Activated gamma-delta T cell treated with anti-CD3 and anti-CD28 coated beads, Interleukin-2, amount 50 U/mL, for 16 hours (primary cell): Measurements from ENCODE around the gene ATP5PD.

Experiments
- DNase-seq: peaks from one replicate; pipeline ENCODE4 v3.0.0-alpha.2; 2020; ENCODE audit warnings: low read depth

ATP5PD gene

DNA sequence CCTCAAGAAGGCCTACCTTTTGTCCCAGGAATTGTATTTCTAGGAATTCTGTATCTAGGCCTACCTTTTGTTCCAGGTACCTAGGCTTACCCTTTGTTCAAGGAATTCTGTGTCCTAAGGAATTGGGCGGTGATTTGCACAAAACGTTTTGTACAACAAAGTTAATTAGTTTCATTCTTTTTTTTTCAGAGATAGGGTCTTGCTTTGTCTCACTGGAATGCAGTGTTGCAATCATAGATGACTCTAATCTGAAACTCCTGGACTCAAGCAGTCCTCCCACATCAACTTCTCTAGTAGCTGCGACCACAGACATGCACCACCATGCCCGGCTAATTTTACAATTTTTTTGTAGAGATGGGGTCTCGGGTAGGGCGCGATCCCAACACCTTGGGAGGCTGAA lies 52.3 kb downstream of the ATP5PD start:
- no peak for DNase-seq

DNA sequence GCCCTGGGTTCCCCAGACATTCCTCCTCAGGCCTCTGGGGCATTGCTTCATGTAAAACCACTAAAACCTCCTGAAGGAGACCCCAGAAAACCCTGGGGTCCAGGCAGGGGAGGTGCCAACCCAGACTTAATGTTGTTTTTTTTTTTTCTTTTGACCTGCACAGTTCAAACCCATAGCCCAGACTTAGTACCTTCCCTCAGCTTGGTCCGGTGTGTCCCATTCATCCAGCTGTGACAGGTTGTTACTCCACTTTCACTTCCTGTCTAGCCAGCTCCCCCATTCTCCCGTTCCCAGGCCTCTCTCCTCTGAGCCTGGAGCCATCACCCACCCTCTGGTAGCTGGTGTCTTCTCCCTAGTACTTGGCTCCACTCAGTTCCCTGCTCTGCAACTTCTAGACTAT lies 54.5 kb downstream of the ATP5PD start:
- no peak for DNase-seq

DNA sequence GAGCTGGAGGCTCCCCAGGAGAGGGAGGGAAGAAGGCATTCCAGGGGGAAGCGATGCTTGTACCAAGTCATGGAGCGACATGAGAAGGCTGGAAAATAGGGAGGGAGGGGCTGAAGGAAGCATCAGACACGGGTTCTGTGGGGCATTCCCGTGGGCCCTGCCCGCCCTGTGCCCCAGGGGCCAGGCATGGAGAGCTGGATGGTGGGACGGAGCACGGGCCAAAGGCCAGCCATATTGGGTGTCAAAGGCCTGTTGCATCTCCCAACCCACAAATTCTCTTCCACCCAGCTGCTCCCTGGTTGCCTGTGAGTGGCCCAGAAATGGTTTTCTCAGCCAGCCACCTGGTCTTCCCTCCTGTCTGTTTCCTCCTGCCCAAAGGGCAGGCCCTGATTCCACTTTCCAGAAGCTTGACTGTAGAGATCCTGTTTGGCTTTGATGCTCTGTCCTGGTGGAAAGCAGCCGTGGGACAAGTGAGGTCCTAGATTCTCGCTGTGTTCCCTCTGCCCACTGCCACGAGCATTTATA lies 56.1 kb downstream of the ATP5PD start:
- DNase-seq = no peak
